ENCODE data around the gene GRK6. TPM values are rescaled to one million over a fixed set of nuclear protein-coding genes. Genes with fewer than 3 reads are reported as not detected.

The GRK6 gene
- total RNA-seq, 1 donor from 2014 or later, result 28.7 TPM

DNA sequence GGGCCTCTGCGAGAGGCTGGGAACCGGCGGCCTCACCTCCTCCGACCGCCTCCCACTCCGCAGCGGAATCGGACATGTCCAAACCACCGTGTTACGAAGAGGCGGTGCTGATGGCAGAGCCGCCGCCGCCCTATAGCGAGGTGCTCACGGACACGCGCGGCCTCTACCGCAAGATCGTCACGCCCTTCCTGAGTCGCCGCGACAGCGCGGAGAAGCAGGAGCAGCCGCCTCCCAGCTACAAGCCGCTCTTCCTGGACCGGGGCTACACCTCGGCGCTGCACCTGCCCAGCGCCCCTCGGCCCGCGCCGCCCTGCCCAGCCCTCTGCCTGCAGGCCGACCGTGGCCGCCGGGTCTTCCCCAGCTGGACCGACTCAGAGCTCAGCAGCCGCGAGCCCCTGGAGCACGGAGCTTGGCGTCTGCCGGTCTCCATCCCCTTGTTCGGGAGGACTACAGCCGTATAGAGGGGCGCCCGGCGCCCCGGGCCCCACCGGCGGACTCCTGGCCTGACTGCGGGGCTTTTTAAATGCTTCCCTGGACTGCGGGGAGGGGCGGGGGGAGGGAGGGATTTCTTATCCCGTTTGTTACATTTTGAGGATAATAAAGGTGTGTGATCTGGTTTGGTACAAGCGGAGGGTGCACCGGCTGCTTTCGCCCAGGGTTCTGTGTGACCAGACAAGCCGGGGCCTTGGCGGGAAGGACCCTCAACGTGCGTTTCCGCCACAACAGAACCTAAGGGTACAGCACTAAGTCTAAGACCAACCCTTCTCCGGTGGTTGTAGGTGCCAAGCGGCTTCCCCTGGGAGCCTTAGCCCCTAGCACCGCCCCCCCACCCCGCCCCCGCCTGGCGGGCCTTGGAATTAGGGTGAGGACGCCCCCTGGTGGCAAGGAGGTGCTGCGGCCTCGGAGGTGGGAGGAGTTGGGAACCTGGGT, 29.4 kb downstream of the GRK6 start:
- H3K4me1 ChIP-seq, result peaks cover 36% of the 10 kb centered on the region
- peak overlapping the region; percentile 74 for H3K27ac ChIP-seq
- no peaks in the 10 kb centered on the region for H3K9me3 ChIP-seq
- no peak for DNase-seq (ENCODE audit: extremely low spot score in 2 of 2)
- peak overlapping the region; percentile 63 to 81 for H3K4me3 ChIP-seq
- no peaks in the 10 kb centered on the region for H3K27me3 ChIP-seq
- peaks cover 0 to 8% of the 10 kb centered on the region in 2 donors for H3K36me3 ChIP-seq
- intact Hi-C loops (cut with DNase I), result loop anchor here (2.0 to 10.0 kb wide), 3 partner anchors 41 to 141 kb away; partner anchors contain the start of genes MXD3 and PDLIM7
- TF ChIP-seq POLR2AphosphoS5 (IDR thresholded peaks at IDR 0.05; ENCODE audit: insufficient read depth in 1 of 2, low read depth in 1 of 2) (peak; percentile 38 to 55), POLR2A (IDR thresholded peaks at IDR 0.05) (no peak)
- TF ChIP-seq, protein P1, sequence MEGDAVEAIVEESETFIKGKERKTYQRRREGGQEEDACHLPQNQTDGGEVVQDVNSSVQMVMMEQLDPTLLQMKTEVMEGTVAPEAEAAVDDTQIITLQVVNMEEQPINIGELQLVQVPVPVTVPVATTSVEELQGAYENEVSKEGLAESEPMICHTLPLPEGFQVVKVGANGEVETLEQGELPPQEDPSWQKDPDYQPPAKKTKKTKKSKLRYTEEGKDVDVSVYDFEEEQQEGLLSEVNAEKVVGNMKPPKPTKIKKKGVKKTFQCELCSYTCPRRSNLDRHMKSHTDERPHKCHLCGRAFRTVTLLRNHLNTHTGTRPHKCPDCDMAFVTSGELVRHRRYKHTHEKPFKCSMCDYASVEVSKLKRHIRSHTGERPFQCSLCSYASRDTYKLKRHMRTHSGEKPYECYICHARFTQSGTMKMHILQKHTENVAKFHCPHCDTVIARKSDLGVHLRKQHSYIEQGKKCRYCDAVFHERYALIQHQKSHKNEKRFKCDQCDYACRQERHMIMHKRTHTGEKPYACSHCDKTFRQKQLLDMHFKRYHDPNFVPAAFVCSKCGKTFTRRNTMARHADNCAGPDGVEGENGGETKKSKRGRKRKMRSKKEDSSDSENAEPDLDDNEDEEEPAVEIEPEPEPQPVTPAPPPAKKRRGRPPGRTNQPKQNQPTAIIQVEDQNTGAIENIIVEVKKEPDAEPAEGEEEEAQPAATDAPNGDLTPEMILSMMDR (IDR thresholded peaks at IDR 0.05), result peak; percentile 42 to 94 (median 72)

DNA sequence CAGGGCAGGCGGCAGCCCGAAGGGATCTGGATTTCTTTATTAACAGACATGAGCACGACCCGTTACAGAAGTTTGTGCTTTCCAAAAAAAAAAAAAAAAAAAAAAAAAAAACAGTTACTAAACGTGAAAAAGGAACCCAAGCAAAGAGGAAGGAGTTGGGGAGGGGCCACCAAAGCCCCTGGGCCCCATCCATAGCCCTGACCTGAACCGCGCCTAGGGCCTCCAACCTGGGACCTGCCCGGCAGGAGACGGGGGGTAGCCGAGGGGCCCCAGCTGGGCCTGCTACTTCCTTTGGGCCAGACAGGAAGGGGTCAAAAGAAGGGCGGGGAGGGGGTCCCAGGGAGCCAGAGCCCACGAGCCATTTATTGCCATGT, 30.1 kb downstream of the GRK6 start:
- Histone ChIP-seq H3K4me3 (peak overlapping the region in 1 of 2 donors; percentile 63), H3K27ac (peak overlapping the region; percentile 68), H3K27me3 (no peaks in the 10 kb centered on the region), H3K4me1 (peaks cover 36% of the 10 kb centered on the region), H3K9me3 (no peaks in the 10 kb centered on the region), H3K36me3 (peaks cover 0 to 8% of the 10 kb centered on the region in 2 donors)
- intact Hi-C loops (cut with DNase I), result loop anchor here (5.0 to 10.0 kb wide), 2 partner anchors 41 to 142 kb away; partner anchors contain the start of genes MXD3 and PDLIM7
- TF ChIP-seq, protein P1 (IDR thresholded peaks at IDR 0.05), result no peak
- no peak for TF ChIP-seq POLR2A (IDR thresholded peaks at IDR 0.05)
- no peak for TF ChIP-seq POLR2AphosphoS5 (IDR thresholded peaks at IDR 0.05; ENCODE audit: insufficient read depth in 1 of 2, low read depth in 1 of 2)
- no peak for DNase-seq (ENCODE audit: extremely low spot score in 2 of 2)

DNA sequence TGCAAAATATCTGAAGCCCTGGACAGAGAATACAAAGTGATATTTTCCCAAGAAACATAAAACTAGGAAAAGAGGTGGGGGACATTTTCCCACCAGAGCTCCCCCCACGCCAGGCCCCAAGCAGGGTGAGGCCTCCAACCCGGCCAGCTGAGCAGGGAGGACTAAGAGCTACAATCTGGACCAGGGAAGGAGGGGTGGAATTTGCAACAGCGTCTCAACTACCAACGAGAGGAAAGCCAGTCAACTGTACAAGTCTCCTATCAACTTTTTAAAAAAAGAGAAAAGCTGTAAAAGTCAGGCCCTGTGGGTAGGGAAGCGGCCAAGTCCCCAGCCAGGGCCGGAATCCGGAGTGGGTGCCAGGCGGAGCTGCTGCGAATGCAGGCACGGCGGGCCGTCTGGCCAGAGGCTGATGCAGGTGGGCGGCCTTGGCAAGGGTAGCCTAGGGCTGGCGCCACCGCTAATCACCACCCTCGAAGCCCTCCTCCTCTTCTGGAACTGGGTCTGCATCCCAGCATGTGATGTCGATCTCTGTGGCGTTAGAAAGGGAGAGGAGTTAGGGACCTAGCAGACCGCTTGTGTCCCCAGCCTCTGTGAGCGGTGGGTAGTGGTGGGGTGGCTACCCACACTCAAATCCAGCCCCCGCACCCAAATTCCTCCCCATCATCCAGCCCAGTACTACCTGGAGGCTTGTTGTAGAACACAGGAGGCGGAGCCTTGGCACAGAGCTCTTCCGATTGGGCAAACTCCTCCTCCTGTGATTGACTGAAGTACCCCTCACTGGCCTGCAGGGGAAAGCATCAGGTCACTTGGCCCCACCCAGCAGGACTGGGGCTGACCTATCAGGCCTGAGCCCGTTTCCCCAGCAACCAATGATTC, 30.7 kb downstream of the GRK6 start:
- no peak for DNase-seq (ENCODE audit: extremely low spot score in 2 of 2)
- intact Hi-C loops (cut with DNase I), result loop anchor here (5.0 to 10.0 kb wide), 2 partner anchors 40 to 142 kb away; partner anchors contain the start of genes MXD3 and PDLIM7
- TF ChIP-seq, protein P1 (IDR thresholded peaks at IDR 0.05), result peak in 1 of 3 experiments; percentile 52
- TF ChIP-seq POLR2A (IDR thresholded peaks at IDR 0.05), result no peak
- Histone ChIP-seq H3K9me3 (no peaks in the 10 kb centered on the region), H3K36me3 (peaks cover 0 to 8% of the 10 kb centered on the region in 2 donors), H3K27ac (peak overlapping the region; percentile 68), H3K27me3 (no peaks in the 10 kb centered on the region), H3K4me1 (peaks cover 36% of the 10 kb centered on the region), H3K4me3 (no peak overlapping the region)

DNA sequence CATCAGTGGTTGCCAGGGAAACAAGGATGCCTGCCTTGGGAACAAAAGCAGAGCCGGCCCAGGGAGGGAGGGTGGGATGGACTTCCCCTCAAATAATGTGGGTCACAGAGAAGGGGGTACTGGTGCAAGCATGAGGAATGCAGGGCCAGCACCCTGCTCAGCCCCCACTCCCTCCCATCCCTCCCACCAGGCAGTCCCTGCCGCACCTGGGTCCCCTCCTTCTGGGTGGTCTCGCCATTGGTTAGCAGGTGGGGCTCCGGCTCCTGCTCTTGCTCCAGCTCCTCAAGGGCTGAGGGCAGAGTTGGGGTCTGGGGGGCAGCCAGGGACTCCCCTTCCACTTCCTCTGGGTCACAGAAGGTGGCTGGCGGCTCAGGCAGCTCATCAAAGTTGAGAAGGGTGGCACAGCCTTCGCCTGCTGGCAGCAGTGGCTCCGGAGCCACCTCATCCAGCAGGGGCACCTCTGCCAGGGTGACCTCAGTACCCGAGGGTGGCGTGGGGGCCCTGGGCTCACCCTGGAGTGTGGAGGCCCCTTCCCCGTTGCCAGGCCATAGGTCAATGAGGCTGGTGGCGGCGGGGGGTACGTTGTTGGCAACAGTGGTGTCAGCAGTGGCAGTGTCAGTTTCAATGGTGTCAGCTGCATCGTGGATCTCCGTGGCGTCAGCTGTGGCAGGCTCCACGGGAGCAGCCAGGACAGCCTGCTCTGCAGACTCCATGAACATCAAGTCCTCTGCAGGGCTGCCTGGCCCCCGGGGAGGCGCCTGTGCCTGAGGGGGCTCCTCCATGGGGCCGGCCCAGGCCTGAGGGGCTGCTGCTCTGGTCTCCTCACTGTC, 31.6 kb downstream of the GRK6 start:
- H3K4me1 ChIP-seq, result peaks cover 36% of the 10 kb centered on the region
- intact Hi-C loops (cut with DNase I), result loop anchor here (5.0 to 10.0 kb wide), 2 partner anchors 39 to 143 kb away; partner anchors contain the start of genes MXD3 and PDLIM7
- no peaks in the 10 kb centered on the region for H3K27me3 ChIP-seq
- no peaks in the 10 kb centered on the region for H3K9me3 ChIP-seq
- H3K27ac ChIP-seq, result no peak overlapping the region
- H3K36me3 ChIP-seq, result peaks cover 0 to 8% of the 10 kb centered on the region in 2 donors
- no peak for TF ChIP-seq POLR2A (IDR thresholded peaks at IDR 0.05)
- TF ChIP-seq, protein P1 (IDR thresholded peaks at IDR 0.05), result no peak
- no peak for TF ChIP-seq POLR2AphosphoS5 (IDR thresholded peaks at IDR 0.05; ENCODE audit: insufficient read depth in 1 of 2, low read depth in 1 of 2)
- DNase-seq (ENCODE audit: extremely low spot score in 2 of 2), result no peak
- H3K4me3 ChIP-seq, result no peak overlapping the region

Measured in vagina (tissue), 2 donors.